DOHH2 (cell line): ENCODE results near the gene PCF11.
A peak's percentile ranks its signal among the peaks of the same experiment; 100 is the strongest.
"Not testable (repeated sequence)": the region's sequence is repeated elsewhere in the genome, so short reads cannot be mapped to it uniquely, and the experiment has no call there.

Source experiments
- H3F3A ChIP-seq: fragments of 200-600 bp; sonication (generic), shearing (Covaris generic); 2 replicates; pipeline ENCODE4 v1.6.0; 2016; ENCODE audit warnings: antibody characterized with exemption, mild to moderate bottlenecking; ENCODE audit not compliant: control insufficient read depth, insufficient read depth
- H3K27ac ChIP-seq: fragments of 200-600 bp; sonication (generic); 2 replicates; pipeline ENCODE4 v1.5.1; 2014; ENCODE audit warnings: low read depth, mild to moderate bottlenecking, low read length, moderate library complexity
- H3K27me3 ChIP-seq: fragments of 200-600 bp; sonication (generic); 2 replicates; pipeline ENCODE4 v1.6.1; 2014; ENCODE audit warnings: mild to moderate bottlenecking, low read length, mixed read lengths; ENCODE audit not compliant: control insufficient read depth
- H3K36me3 ChIP-seq: fragments of 200-600 bp; sonication (generic); 2 replicates; pipeline ENCODE4 v1.6.1; 2014; ENCODE audit warnings: mild to moderate bottlenecking, low read length, moderate library complexity, mixed read lengths; ENCODE audit not compliant: control insufficient read depth
- H3K4me1 ChIP-seq: fragments of 200-600 bp; sonication (generic); 2 replicates; pipeline ENCODE4 v1.6.1; 2014; ENCODE audit warnings: mild to moderate bottlenecking, low read length, mixed read lengths; ENCODE audit not compliant: control insufficient read depth
- H3K4me2 ChIP-seq: fragments of 200-600 bp; sonication (generic); 2 replicates; pipeline ENCODE4 v1.6.0; 2014; ENCODE audit warnings: mild to moderate bottlenecking, low read length, moderate library complexity
- H3K4me3 ChIP-seq: fragments of 200-600 bp; sonication (generic); 2 replicates; pipeline ENCODE4 v1.5.1; 2014; ENCODE audit warnings: mild to moderate bottlenecking, low read length, mixed read lengths
- H3K79me2 ChIP-seq: fragments of 200-600 bp; sonication (generic); 2 replicates; pipeline ENCODE4 v1.6.1; 2014; ENCODE audit warnings: mild to moderate bottlenecking, low read length, mixed read lengths; ENCODE audit not compliant: control insufficient read depth
- H3K9me2 ChIP-seq: fragments of 200-600 bp; sonication (generic); replicated peaks from 2 replicates; pipeline ENCODE4 v1.6.1; 2014; ENCODE audit warnings: mild to moderate bottlenecking, low read length, mixed read lengths; ENCODE audit not compliant: control insufficient read depth
- H3K9me3 ChIP-seq: fragments of 200-600 bp; sonication (generic); 2 replicates; pipeline ENCODE4 v1.6.1; 2014; ENCODE audit warnings: antibody characterized with exemption, low read length, mixed read lengths; ENCODE audit not compliant: control insufficient read depth, insufficient read depth
- H4K20me1 ChIP-seq: fragments of 200-600 bp; sonication (generic); 2 replicates; pipeline ENCODE4 v1.6.0; 2014; ENCODE audit warnings: low read depth, mild to moderate bottlenecking, antibody characterized with exemption, low read length, moderate library complexity; ENCODE audit not compliant: control insufficient read depth, insufficient read depth
- EZH2phosphoT487 ChIP-seq: fragments of 200-600 bp; sonication (generic); IDR thresholded peaks from 2 replicates; pipeline ENCODE4 v1.6.1; 2017; ENCODE audit warnings: borderline replicate concordance, mild to moderate bottlenecking, antibody characterized with exemption, low read length, moderate library complexity, mixed read lengths
- TF ChIP-seq, protein P1 (sequence below): fragments of 200-600 bp; sonication (generic); IDR thresholded peaks from one replicate; pipeline ENCODE4 v1.5.1; 2014; ENCODE audit warnings: antibody characterized with exemption, mild to moderate bottlenecking, low read depth, low read length; ENCODE audit not compliant: poor library complexity, severe bottlenecking

PCF11 gene

DNA sequence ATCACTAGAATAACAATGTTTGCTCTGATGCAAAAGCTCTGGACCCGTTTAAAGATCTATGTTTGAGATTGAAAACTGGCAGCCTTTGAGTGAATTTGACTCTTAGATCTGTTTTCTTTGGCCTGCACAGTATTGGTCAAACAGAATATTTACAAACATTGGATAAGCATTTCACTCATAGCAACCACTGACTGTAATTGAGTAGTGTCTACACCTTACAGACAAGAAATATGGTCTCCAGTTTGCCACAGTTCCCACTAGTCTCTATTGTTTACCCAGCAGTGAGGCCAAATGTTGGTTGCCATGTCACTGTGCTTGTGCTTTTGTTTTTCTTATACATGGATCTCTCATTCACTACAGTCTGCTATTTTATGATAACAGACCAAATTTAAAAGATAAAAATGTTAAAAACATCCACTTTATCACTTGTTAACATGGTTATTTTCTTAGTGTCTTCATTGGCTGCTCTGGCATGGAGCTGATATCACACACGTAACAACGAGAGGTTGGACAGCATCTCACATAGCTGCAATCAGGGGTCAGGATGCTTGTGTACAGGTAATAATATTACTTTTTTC is 48.8 kb downstream of the PCF11 start:
- no peak overlapping the region for H3K4me2 ChIP-seq
- H3K27ac ChIP-seq, result no peak overlapping the region
- no peaks in the 10 kb centered on the region for H3K27me3 ChIP-seq
- no peaks in the 10 kb centered on the region for H4K20me1 ChIP-seq
- H3K4me1 ChIP-seq, result no peaks in the 10 kb centered on the region
- no peak overlapping the region for H3K4me3 ChIP-seq
- H3K79me2 ChIP-seq, result no peaks in the 10 kb centered on the region
- no peak for TF ChIP-seq EZH2phosphoT487
- TF ChIP-seq, protein P1, sequence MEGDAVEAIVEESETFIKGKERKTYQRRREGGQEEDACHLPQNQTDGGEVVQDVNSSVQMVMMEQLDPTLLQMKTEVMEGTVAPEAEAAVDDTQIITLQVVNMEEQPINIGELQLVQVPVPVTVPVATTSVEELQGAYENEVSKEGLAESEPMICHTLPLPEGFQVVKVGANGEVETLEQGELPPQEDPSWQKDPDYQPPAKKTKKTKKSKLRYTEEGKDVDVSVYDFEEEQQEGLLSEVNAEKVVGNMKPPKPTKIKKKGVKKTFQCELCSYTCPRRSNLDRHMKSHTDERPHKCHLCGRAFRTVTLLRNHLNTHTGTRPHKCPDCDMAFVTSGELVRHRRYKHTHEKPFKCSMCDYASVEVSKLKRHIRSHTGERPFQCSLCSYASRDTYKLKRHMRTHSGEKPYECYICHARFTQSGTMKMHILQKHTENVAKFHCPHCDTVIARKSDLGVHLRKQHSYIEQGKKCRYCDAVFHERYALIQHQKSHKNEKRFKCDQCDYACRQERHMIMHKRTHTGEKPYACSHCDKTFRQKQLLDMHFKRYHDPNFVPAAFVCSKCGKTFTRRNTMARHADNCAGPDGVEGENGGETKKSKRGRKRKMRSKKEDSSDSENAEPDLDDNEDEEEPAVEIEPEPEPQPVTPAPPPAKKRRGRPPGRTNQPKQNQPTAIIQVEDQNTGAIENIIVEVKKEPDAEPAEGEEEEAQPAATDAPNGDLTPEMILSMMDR, result no peak
- H3K36me3 ChIP-seq, result no peaks in the 10 kb centered on the region
- no peaks in the 10 kb centered on the region for H3K9me3 ChIP-seq
- H3F3A ChIP-seq, result no peaks in the 10 kb centered on the region
- H3K9me2 ChIP-seq, result no peaks in the 10 kb centered on the region

DNA sequence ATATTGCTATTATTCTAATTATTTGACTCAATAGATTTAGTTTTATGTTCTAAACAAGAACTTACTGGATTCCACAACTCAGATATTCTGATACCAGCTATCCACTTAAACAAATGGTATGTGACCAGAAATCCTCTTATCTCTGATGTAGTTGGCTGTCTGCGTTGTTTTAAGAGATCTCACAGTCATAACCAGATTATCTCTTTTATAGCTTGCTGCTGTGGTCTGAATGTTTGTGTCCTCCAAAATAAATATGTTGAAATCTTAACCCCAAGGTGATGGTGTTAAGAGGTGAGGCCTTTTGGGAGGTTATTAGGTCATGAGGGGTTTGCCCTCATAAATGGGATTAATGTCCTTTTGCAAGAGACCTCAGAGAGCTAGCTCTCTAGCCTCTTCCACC is 49.3 kb downstream of the PCF11 start:
- no peak overlapping the region for H3K27ac ChIP-seq
- H3K9me3 ChIP-seq, result no peaks in the 10 kb centered on the region
- no peaks in the 10 kb centered on the region for H3F3A ChIP-seq
- no peak overlapping the region for H3K4me2 ChIP-seq
- TF ChIP-seq, protein P1, result no peak
- TF ChIP-seq EZH2phosphoT487, result no peak
- H3K4me3 ChIP-seq, result no peak overlapping the region
- no peaks in the 10 kb centered on the region for H4K20me1 ChIP-seq
- H3K9me2 ChIP-seq, result no peaks in the 10 kb centered on the region
- no peaks in the 10 kb centered on the region for H3K27me3 ChIP-seq
- H3K4me1 ChIP-seq, result no peaks in the 10 kb centered on the region
- no peaks in the 10 kb centered on the region for H3K79me2 ChIP-seq
- no peaks in the 10 kb centered on the region for H3K36me3 ChIP-seq

DNA sequence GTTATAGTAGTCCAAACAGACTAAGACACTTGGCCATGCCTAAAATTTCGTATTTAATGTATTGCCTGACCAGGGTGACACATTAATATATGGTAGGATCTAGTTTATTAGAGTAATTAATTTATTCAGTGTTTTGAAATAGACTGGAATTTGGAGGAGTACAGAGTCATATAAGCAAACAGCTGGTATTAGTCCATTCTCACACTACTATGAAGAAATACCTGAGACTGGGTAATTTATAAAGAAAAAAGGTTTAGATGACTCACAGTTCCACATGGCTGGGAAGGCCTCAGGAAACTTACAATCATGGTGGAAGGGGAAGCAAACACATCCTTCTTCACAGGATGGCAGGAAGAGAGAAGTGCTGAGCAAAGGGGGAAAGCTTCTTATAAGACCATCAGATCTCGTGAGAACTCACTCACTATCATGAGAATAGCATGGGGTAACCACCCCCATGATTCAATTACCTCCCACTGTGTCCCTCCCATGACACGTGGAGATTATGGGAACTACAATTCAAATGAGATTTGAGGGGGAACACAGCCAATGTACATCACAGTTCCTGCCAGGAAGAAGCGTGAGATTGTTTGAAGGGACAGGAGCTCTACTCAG is 49.9 kb downstream of the PCF11 start:
- H4K20me1 ChIP-seq, H3K4me3 ChIP-seq, H3K9me2 ChIP-seq, H3K27ac ChIP-seq, H3K36me3 ChIP-seq, H3K27me3 ChIP-seq, H3K79me2 ChIP-seq, H3F3A ChIP-seq, H3K4me1 ChIP-seq, H3K4me2 ChIP-seq, H3K9me3 ChIP-seq: not testable (repeated sequence)

DNA sequence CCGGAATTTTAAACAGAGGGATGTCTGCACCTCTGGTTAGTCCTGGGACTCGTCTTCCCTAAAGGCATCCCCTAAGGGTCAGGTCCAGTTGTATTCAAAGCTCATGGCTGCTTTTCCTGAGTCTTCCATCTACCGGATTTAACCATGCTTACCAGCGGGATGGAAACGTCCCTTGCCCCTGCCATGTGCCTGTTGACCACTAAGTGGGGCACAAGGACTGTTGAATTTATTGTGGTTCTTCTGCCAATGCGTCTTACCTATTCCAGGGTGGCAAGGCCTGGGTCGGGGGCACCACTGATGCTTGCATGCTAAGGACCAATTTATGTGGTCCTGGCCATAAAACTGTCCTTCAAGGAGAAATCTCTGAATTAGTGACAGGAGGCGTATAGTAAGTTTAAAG is 62.2 kb downstream of the PCF11 start:
- Histone ChIP-seq H3K27ac (no peak overlapping the region), H4K20me1 (no peaks in the 10 kb centered on the region), H3F3A (no peaks in the 10 kb centered on the region), H3K9me3 (no peaks in the 10 kb centered on the region), H3K9me2 (no peaks in the 10 kb centered on the region), H3K27me3 (no peaks in the 10 kb centered on the region), H3K36me3 (no peaks in the 10 kb centered on the region), H3K79me2 (no peaks in the 10 kb centered on the region), H3K4me1 (no peaks in the 10 kb centered on the region), H3K4me3 (no peak overlapping the region), H3K4me2 (no peak overlapping the region)
- TF ChIP-seq, protein P1, result peak; percentile 16
- no peak for TF ChIP-seq EZH2phosphoT487
